ENCODE results near the gene MBD5. TPM values are rescaled to one million over a fixed set of nuclear protein-coding genes. Genes with fewer than 3 reads are reported as not detected.

The MBD5 gene
- total RNA-seq, 8 experiments from 2014 or later, result 20.2 to 88.4 (median 34.8) TPM

DNA sequence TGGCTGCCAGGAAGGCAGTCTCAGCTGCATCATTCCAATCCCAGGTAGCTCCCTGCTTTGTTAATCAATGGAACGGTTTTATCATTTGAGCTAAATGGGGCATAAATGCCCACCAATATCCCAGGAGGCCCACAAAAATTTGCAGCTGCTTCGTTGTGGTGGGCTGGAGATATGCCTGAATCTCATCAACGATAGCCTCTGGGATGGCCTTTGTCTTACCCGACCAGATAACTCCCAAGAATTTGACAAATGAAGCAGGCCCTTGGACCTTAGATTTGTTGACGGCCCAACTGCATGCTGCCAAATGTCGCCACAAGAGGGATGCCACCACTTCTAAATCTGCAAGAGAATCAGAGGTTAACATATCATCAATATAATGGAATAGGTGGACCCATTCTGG lies 236.4 kb downstream of the MBD5 start:
- ATAC-seq (replicated peaks in 6 of 8), result no peak
- H3K27ac ChIP-seq, result no peak overlapping the region
- 81 to 100% (median 89%) methylated on average over 1 to 6 of the region's 6 CpGs; no CpG with 5 or more reads in 2 of the 10 experiments for WGBS, 10 experiments
- in situ Hi-C loops (cut with MboI; ENCODE audit: low pct_unique_long_range_greater_than_20kb in 2 of 9, low sequenced_read_pairs in 9 of 9, unreplicated experiment in 9 of 9), result no loop called here
- H3K4me1 ChIP-seq (replicated peaks in 1 of 2), result no peaks in the 10 kb centered on the region
- H3K4me3 ChIP-seq, result no peak overlapping the region

DNA sequence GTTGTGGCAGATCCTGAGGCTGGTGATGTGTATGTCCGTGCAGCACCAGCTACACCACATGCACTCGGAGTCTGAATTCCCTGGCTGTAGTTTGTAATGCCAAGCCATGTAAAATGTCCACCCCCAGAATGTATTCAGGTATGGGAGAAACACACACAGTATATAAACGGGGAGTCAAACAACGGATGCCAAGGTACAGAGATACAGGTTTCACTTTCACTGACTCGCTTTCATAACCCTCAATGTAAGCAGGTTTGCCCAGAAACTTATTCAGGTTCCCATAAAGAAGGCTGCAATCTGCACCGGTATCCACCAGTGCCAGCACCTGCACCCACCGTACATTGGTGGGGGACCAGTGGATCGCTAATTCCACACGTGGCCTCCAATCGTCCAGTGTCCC lies 237.2 kb downstream of the MBD5 start:
- H3K4me1 ChIP-seq (replicated peaks in 1 of 2), result no peaks in the 10 kb centered on the region
- WGBS, 10 experiments, result 74 to 100% (median 85%) methylated on average over 1 to 8 of the region's 10 CpGs; no CpG with 5 or more reads in 1 of the 10 experiments
- no peak for ATAC-seq (replicated peaks in 6 of 8)
- no peak overlapping the region for H3K27ac ChIP-seq
- in situ Hi-C loops (cut with MboI; ENCODE audit: low pct_unique_long_range_greater_than_20kb in 2 of 9, low sequenced_read_pairs in 9 of 9, unreplicated experiment in 9 of 9), result no loop called here
- no peak overlapping the region for H3K4me3 ChIP-seq

DNA sequence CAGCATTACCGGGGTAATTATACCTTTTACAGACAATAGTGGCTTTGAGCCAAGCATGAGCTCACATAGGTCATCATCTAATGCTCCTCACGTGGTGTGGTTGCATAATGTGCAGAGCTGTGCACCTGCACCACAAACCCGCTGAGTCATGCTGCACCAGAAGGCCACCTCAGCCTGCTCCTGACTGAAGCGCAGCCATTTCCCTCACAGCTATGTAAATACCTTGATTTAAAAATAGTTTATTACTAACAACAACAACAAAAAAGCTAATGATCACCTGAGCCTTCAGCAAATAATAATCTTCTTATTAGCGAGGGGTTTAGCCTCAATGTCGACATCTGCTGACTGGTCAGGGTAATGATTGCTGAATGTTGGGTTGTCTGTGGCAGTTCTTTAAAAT lies 238.8 kb downstream of the MBD5 start:
- WGBS, 10 experiments, result 88 to 100% (median 100%) methylated on average over 1 to 6 of the region's 6 CpGs; no CpG with 5 or more reads in 1 of the 10 experiments
- in situ Hi-C loops (cut with MboI; ENCODE audit: low pct_unique_long_range_greater_than_20kb in 2 of 9, low sequenced_read_pairs in 9 of 9, unreplicated experiment in 9 of 9), result no loop called here
- Histone ChIP-seq H3K27ac (no peak overlapping the region), H3K4me3 (no peak overlapping the region), H3K4me1 (replicated peaks in 1 of 2) (no peaks in the 10 kb centered on the region)
- peak in 3 of 8 experiments; percentile 44 to 61 (median 60) for ATAC-seq (replicated peaks in 6 of 8)

DNA sequence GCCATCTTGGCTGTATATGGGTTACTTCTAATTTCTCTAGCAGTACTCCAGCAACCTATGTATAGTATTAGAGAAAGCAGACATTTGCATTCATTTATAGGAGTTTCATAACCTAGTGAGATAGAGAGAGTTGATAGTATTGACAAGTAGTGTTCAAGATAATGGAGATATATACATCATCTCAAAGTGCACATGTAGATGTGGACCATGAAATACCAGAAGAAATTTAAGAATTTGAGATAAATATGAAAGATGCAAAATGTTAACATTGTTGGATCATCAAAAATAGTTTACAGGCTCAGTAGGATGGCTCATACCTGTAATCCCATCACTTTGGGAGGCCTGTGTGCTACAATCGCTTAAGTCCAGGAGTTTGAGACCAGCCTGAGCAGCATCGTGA lies 243.0 kb downstream of the MBD5 start:
- H3K27ac ChIP-seq, result no peak overlapping the region
- WGBS, 10 experiments, result 93 to 100% (median 100%) methylated on average over 1 to 2 of the region's 2 CpGs; no CpG with 5 or more reads in 2 of the 10 experiments
- ATAC-seq (replicated peaks in 6 of 8), result no peak
- no peaks in the 10 kb centered on the region for H3K4me1 ChIP-seq (replicated peaks in 1 of 2)
- in situ Hi-C loops (cut with MboI; ENCODE audit: low pct_unique_long_range_greater_than_20kb in 2 of 9, low sequenced_read_pairs in 9 of 9, unreplicated experiment in 9 of 9), result no loop called here
- H3K4me3 ChIP-seq, result no peak overlapping the region

DNA sequence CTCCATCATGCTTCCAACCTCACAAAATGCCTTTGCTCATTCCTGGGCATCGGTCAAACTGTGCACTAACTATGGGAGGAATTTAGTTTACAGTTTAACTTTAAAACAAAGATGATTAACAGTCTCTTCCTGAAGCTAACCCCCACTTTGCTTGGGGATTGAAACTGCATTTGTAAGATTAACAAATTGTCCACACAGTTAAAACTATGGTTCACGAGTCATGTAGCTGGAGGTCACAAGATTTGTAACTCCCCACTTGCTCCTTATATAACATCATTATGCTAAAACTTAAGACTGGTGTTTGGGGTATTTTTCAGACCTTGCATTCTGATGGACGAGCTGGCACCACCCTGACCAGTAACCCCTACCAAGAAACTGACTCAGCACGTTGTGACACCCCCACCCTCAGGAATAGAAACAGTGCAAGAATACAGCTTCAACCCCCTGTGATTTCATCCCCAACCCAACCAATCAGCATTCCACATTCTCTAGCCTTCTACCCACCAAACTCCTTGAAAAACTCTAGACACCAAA lies 252.3 kb downstream of the MBD5 start:
- ATAC-seq (replicated peaks in 6 of 8), result peak in 2 of 8 experiments; percentile 57 to 59
- 20 to 100% (median 75%) methylated on average over 1 to 4 of the region's 4 CpGs; no CpG with 5 or more reads in 1 of the 10 experiments for WGBS, 10 experiments
- Histone ChIP-seq H3K4me1 (replicated peaks in 1 of 2) (no peaks in the 10 kb centered on the region), H3K4me3 (no peak overlapping the region), H3K27ac (no peak overlapping the region)
- in situ Hi-C loops (cut with MboI; ENCODE audit: low pct_unique_long_range_greater_than_20kb in 2 of 9, low sequenced_read_pairs in 9 of 9, unreplicated experiment in 9 of 9), result no loop called here

DNA sequence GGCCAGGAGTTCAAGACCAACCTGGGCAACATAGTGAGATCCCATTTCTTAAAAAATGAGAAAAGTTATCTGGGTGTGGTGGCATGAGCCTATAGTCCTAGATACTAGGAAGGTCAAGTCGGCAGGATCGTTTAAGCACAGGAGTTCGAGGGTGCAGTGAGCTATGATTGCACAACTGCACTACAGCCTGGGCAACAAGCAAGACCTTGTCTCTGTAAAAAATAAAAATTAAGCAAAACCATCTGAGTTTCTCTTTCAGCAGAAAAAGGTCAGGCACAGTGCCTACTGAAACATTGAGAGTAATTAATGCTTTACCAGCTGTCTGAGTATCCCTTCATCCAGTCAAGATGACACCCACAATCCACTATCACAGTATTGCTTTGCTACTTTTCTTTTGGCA lies 258.3 kb downstream of the MBD5 start:
- no peak overlapping the region for H3K27ac ChIP-seq
- in situ Hi-C loops (cut with MboI; ENCODE audit: low pct_unique_long_range_greater_than_20kb in 2 of 9, low sequenced_read_pairs in 9 of 9, unreplicated experiment in 9 of 9), result no loop called here
- no peak overlapping the region for H3K4me3 ChIP-seq
- ATAC-seq (replicated peaks in 6 of 8), result no peak
- peaks cover 0 to 5% of the 10 kb centered on the region in 2 donors for H3K4me1 ChIP-seq (replicated peaks in 1 of 2)
- 24 to 100% (median 92%) methylated on average over 3 of the region's 3 CpGs; no CpG with 5 or more reads in 4 of the 10 experiments for WGBS, 10 experiments

DNA sequence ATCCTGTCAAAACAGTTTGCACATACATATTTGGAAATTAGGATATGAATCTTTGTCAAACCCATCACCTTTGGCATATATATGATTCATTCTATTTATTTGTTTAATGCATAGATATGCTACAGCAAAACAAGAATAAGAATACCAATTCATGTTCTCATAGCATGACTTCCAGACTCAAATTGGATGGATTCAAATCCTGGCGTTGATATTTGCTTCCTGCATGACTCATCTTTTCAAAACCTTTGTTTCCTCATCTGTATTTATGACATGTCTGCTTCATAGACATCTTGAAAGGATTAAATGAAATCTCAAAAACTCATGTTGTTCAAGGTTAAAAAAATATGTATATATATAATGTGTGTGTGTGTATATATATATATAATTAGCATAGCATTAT lies 261.3 kb downstream of the MBD5 start:
- peaks cover 2 to 5% of the 10 kb centered on the region in 2 donors for H3K4me1 ChIP-seq (replicated peaks in 1 of 2)
- H3K27ac ChIP-seq, result no peak overlapping the region
- in situ Hi-C loops (cut with MboI; ENCODE audit: low pct_unique_long_range_greater_than_20kb in 2 of 9, low sequenced_read_pairs in 9 of 9, unreplicated experiment in 9 of 9), result no loop called here
- 0 to 100% (median 38%) methylated on average over 1 of the region's 1 CpG; no CpG with 5 or more reads in 6 of the 10 experiments for WGBS, 10 experiments
- H3K4me3 ChIP-seq, result no peak overlapping the region
- ATAC-seq (replicated peaks in 6 of 8), result no peak

DNA sequence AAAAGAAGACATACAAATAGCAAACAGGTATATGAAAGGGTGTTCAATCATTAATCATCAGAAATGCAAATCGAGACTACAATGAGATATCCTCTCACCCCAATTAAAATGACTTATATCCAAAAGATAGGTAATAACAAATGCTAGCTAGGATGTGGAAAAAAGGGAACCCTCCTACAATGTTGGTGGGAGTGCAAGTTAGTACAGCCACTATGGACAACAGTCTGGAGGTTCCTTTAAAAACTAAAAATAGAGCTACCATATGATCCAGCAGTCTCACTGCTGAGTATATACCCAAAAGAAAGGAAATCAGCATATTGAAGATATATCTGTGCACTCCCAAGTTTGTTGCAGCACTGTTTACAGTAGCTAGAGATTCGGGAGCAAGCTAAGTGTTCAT lies 271.5 kb downstream of the MBD5 start:
- H3K4me3 ChIP-seq, result no peak overlapping the region
- in situ Hi-C loops (cut with MboI; ENCODE audit: low pct_unique_long_range_greater_than_20kb in 2 of 9, low sequenced_read_pairs in 9 of 9, unreplicated experiment in 9 of 9), result no loop called here
- WGBS, 10 experiments, result 80 to 100% (median 94%) methylated on average over 1 to 2 of the region's 2 CpGs; no CpG with 5 or more reads in 2 of the 10 experiments

DNA sequence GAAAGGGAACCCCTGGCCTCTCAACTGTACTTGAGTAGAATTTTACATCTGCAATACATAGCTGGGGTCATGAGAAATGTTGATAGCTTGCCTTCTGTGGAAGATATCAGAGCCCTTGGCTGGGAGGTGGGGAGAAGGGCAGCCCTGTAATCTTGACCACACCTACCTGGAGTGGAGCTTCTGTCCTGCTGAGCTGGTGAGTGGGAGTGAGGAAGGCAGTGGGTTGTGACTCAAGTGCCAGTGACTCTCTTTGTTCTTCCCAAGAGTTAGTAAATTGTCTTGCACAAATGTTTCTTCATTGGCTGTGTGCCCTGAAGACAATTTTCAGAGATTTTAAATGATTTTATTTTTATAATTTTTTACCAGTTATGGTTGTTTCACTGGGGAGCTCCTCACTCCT lies 277.3 kb downstream of the MBD5 start:
- ATAC-seq (replicated peaks in 6 of 8), result no peak
- in situ Hi-C loops (cut with MboI; ENCODE audit: low pct_unique_long_range_greater_than_20kb in 2 of 9, low sequenced_read_pairs in 9 of 9, unreplicated experiment in 9 of 9), result no loop called here
- Histone ChIP-seq H3K4me1 (replicated peaks in 1 of 2) (peaks cover 2% of the 10 kb centered on the region in 2 donors), H3K27ac (no peak overlapping the region), H3K4me3 (no peak overlapping the region)

More for the DNA sequence above, 271.5 kb downstream of the MBD5 start:
- Histone ChIP-seq H3K27ac (no peak overlapping the region), H3K4me1 (replicated peaks in 1 of 2) (no peaks in the 10 kb centered on the region)
- ATAC-seq (replicated peaks in 6 of 8), result no peak

DNA sequence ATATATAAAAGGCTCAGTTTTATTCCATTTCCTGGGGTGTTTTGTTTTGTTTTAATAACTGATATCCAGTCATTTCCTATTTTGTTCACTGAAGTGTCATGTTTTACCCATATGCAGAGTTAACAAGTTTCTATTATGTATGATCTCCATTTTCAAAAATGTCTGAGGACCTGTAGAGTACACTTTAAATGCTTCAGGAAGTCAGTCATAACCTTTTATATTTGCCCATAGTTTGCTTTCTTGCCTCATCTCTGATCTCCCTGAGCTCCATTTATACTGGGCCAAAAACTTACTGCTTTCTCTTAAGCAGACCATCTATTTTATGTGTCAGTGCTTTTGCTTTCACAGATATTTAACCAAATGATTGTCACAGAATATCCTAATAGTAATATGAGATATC lies 278.7 kb downstream of the MBD5 start:
- in situ Hi-C loops (cut with MboI; ENCODE audit: low pct_unique_long_range_greater_than_20kb in 2 of 9, low sequenced_read_pairs in 9 of 9, unreplicated experiment in 9 of 9), result no loop called here
- ATAC-seq (replicated peaks in 6 of 8), result no peak

DNA sequence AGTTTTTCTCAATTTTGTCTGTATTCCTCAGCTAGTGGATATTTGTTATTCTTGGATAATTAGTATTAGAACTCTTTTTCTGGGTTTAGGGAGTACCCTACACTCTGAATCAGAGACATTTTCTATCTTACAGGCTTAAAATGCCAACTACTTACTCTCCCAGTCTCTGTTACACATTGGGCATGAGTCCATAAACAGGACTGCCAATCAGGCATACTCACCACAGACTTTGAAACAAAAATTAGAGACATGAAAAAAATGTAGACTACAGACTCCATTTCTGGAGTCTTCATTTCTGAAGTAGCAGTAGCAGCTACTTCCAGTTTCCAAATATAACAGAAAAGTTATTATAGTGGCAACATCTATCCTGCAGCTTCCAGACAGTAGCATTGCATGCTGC lies 279.7 kb downstream of the MBD5 start:
- Histone ChIP-seq H3K27ac (no peak overlapping the region), H3K4me1 (replicated peaks in 1 of 2) (peaks cover 11 to 19% of the 10 kb centered on the region in 2 donors), H3K4me3 (no peak overlapping the region)
- ATAC-seq (replicated peaks in 6 of 8), result no peak
- in situ Hi-C loops (cut with MboI; ENCODE audit: low pct_unique_long_range_greater_than_20kb in 2 of 9, low sequenced_read_pairs in 9 of 9, unreplicated experiment in 9 of 9), result no loop called here

More for the DNA sequence above, 278.7 kb downstream of the MBD5 start:
- no peak overlapping the region for H3K4me3 ChIP-seq
- H3K27ac ChIP-seq, result no peak overlapping the region
- peaks cover 9 to 12% of the 10 kb centered on the region in 2 donors for H3K4me1 ChIP-seq (replicated peaks in 1 of 2)

DNA sequence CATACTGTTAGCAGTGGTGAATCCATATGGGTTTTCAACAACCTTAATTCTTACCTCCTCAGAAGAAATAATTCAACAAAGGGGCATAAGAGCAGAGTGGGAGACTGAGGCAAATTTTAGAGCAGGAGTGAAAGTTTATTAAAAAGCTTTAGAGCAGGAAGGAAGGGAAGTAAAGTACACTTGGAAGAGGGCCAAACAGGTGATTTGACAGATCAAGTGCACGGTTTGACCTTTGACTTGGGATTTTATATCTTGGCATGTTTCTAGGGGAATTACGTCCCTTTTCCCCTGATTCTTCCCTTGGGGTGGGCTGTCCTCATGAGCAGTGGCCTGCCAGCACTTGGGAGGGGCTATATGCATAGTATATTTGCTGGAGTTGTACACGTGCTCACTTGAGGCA lies 280.5 kb downstream of the MBD5 start:
- Histone ChIP-seq H3K4me3 (no peak overlapping the region), H3K27ac (no peak overlapping the region), H3K4me1 (replicated peaks in 1 of 2) (peaks cover 17 to 26% of the 10 kb centered on the region in 2 donors)
- peak in 1 of 8 experiments; percentile 29 for ATAC-seq (replicated peaks in 6 of 8)
- 20 to 100% (median 92%) methylated on average over 1 to 3 of the region's 3 CpGs; no CpG with 5 or more reads in 4 of the 10 experiments for whole genome bisulfite sequencing, 10 experiments
- in situ Hi-C loops (cut with MboI; ENCODE audit: low pct_unique_long_range_greater_than_20kb in 2 of 9, low sequenced_read_pairs in 9 of 9, unreplicated experiment in 9 of 9), result no loop called here

DNA sequence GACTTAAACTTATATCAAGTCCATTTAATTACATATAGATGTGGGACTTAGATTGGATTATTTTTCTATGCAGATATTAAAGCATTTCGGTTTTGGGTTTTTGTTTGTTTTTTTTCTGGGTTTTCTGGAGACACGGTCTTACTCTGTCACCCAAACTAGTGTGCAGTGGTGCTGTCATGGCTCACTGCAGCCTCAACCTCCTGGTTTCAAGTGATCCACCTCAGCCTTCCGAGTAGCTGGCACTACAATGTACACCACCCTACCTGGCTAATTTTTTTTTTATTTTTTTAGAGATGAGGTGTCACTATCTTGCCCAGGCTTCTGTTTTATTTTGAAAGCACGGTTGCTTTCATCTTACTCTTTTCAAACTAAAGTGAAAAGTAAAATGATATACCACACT lies 281.6 kb downstream of the MBD5 start:
- 85 to 100% (median 93%) methylated on average over 1 to 4 of the region's 4 CpGs for WGBS, 10 experiments
- Histone ChIP-seq H3K27ac (no peak overlapping the region), H3K4me1 (replicated peaks in 1 of 2) (peaks cover 17 to 26% of the 10 kb centered on the region in 2 donors), H3K4me3 (no peak overlapping the region)
- in situ Hi-C loops (cut with MboI; ENCODE audit: low pct_unique_long_range_greater_than_20kb in 2 of 9, low sequenced_read_pairs in 9 of 9, unreplicated experiment in 9 of 9), result no loop called here
- no peak for ATAC-seq (replicated peaks in 6 of 8)

DNA sequence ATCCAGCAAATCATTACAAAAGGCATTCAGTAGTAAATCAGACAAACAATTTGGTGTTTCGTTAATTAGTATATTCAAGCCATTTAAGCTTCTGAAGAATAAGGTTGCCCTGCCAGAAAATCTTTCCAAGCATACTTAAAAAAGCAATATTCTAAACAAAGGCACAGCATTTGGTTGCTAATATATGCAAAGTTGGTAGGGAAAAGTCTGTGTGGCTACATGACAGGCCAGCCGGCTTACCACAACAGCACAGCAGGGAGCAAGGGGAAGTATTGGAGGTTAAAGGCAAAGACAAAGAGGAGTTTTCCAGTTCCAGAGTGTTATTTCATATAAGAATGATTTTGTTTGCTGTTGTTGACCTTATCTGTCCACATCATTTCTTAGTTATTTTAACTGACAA lies 282.3 kb downstream of the MBD5 start:
- peak in 3 of 8 experiments; percentile 37 to 78 (median 67) for ATAC-seq (replicated peaks in 6 of 8)
- 0 to 86% (median 39%) methylated on average over 1 to 2 of the region's 2 CpGs; no CpG with 5 or more reads in 2 of the 10 experiments for WGBS, 10 experiments
- H3K27ac ChIP-seq, result no peak overlapping the region
- peaks cover 17 to 26% of the 10 kb centered on the region in 2 donors for H3K4me1 ChIP-seq (replicated peaks in 1 of 2)
- in situ Hi-C loops (cut with MboI; ENCODE audit: low pct_unique_long_range_greater_than_20kb in 2 of 9, low sequenced_read_pairs in 9 of 9, unreplicated experiment in 9 of 9), result no loop called here
- no peak overlapping the region for H3K4me3 ChIP-seq
